Measurements from ENCODE around the gene DNASE1L2.
"Not testable (repeated sequence)": the region's sequence is repeated elsewhere in the genome, so short reads cannot be mapped to it uniquely, and the experiment has no call there.

The DNASE1L2 gene

GRCh38 chr16:2236337-2237101 is at the start of gene DNASE1L2:
Gene DNASE1L2 (plus strand): TSS chr16:2236444. CDS start chr16:2236817, 373 bp downstream.
- no peak for DNase-seq

GRCh38 chr16:2186505-2186904 is 49.7 kb upstream of the DNASE1L2 start:
- no peak for DNase-seq

DNA sequence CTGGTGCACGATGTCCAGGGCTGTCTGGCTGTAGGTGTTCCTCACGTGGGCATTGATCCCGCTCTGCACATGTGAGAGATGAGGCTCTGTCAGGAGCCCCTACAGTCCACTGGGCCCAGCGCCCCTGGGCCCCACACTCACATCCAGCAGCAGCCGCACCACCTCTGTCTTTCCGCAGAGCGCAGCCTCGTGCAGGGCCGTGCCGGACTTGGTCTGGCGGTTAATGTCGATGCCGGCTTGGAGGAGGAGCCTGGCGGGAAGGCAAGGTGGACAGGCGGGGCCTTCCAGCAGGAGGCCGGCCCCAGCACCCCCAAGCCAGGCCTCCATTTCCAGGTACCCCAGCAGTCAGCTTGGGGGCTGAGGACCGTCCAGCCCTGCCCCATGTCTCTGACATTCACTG is 49.0 kb upstream of the DNASE1L2 start:
- no peak for DNase-seq

DNA sequence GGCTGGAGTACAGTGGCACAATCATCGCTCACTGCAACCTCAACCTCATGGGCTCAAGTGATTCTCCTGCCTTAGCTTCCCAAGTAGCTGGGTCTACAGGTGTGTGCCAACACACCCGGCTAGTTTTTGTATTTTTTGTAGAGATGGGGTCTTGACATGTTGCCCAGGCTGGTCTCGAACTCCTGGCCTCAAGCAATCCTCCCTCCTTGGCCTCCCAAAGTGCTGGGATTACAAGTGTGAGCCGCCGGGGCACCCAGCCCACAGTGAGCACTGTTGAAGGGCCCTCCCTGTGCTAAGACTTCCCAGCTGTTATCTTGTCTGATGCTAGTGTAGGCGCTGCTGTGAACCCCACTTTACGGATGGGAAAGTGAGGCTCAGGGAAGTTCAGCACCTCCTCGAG is 47.8 kb upstream of the DNASE1L2 start:
- DNase-seq = no peak

DNA sequence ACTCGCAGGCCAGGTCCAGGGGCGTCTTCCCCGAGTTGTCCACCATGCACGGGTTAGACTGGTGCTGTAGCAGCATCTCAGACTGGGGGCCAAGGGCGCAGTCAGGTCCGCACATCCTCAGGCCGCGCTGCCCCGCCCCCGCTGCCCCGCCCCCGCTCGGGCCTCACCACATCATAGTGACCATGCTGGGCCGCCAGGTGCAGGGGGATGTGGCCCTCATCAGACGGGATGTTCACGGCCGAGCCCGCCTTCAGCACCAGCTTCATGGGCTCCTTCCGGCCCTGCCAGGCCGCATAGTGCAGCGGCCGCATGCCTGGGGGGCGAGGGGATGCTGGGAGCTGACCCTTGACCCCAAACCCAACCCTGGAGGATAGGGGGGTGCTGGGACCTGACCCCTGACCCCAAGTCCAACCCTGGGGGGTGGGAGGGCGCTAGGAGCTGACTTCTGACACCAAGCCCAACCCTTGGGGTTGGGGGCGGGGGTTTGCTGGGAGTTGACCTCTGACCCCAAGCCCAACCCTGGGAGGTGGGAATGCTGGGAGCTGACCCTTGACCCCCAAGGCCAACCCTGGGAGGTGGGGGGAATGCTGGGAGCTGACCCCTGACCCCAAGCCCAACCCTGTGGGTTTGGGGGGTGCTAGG is 46.9 kb upstream of the DNASE1L2 start:
- no peak for DNase-seq

DNA sequence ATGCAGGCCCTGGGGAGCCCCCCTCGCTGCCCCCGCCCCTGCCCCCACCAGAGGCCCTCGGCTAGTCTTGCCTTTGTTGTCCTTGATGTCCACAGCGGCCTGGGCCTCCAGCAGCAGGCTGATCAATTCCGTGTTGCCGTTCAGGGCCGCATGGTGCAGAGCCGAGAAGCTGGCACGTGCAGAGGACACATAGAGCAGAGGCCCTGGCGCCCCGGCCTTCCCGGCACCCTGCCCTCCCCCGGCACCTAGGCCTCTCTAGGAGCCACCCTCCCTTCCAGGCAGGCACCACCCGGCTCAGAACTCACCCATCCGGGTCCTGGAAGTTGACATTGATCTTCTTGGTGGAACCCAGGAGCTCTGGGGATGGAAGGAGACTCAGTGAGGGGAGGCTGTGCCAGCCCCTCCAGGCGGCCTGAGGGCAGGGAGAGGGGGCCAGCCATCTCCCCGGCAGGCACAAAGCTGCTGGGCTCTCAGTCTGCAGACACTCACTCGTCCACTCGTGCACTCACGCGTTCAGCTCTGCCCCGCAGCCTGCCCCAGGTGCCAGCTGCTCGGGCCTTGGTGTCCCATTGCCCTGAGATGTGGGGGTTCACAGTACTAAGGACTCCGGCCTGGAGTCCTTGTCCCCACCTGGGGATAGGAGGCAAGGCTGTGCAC is 46.1 kb upstream of the DNASE1L2 start:
- DNase-seq = no peak

DNA sequence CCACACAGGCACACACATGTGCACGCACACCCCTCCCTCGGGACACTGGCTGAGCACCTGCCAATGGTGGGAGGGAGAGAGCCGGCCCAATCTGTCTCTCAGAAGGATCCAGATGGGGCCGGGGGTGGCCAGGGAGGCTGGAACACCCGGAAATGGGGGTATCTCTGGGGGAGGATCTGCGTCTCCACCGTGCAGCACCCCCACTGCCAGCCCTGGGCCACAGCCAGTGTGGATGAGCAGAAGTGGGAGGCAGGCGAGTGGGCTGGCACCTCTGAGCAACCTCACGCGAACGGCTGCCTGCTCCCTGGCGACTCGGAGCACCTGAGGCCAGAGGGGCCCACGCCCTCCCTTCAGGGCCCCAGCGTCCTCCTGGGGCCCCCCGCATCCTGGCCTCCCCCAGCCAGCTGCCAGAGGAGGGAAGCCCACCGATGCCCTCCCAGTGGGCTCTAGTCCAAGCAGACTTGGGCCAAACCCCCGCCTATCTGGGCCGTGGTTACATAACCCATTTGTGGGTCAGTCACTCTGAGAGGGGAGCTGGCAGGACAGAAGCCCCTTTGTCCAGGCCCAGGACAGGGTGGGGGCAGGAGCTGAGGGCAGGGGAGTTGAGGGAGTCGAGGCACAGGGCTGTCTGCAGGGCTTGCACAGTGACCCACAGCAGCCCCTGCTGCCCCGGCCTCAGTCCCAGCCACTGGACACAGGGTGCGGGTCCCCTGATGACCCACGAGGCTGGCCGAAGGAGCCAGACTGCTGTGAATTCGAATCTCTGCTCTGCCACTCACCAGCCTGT is 45.4 kb upstream of the DNASE1L2 start:
- no peak for DNase-seq

DNA sequence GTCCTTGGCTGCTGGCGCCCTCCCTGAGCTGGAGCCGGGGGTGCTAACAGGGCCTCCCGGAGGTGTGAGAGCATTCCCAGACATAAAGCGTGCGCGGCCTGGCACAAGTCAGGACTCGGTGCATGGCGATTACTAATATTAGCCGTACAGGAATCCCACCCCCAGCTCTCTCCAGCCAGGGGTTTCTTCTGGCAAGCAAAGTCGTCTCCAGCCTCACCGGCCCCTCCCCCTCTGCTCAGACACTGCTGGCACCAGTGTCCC is 44.9 kb upstream of the DNASE1L2 start:
- DNase-seq = no peak

- DNase-seq = no peak
Measured at GRCh38 chr16:2194166-2194834, 41.9 kb upstream of the DNASE1L2 start.

- DNase-seq = peak; percentile 45
Measured at GRCh38 chr16:2194852-2195321, 41.4 kb upstream of the DNASE1L2 start.

DNA sequence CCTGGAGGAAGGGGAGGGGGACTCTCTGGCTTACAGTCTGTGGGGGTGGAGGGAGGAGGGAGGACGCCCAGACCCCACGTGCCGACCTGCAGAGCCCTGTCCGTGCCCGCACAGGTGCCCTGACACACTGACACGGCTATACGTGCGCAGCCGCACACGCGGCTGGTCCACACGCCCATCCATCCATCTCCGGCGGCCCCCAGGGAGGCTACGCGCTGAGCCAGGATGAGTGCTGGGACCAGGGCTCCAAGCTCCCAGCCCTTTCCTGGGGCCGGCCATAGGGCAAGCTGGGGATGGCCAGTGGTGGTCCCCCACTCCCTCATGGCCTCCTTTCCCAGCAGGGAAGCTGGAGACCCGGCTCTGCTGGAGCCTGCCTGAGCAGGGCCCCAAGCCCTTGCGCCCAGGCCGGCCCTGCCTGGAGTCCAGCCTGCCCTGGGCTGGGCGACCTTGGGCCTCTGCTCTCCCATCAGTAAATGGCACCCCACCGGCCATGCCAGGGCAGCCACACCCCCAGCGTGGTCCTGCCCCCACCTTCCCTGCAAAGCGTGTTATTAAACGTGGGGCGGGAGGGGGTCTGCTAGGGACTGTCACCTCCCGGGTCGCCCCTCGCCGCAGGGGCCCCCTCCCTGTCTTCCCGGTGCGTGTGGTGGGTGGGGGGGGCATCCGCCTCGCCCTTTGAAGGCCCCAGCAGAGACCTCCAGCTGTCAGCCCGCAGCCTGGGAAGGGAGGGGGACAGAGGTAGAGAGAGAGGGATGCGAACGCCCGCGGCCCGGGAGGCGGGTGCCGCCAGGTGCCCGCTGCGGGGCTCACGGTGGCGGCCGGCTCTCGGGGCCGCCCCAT is 40.7 kb upstream of the DNASE1L2 start:
- DNase-seq = no peak

- no peak for DNase-seq
Measured at GRCh38 chr16:2196162-2196980, 39.9 kb upstream of the DNASE1L2 start, which contains the start of gene CASKIN1. Gene CASKIN1 (minus strand): TSS chr16:2196605. CDS start chr16:2196432, 173 bp downstream.

GRCh38 chr16:2196981-2197511 is 39.2 kb upstream of the DNASE1L2 start:
- no peak for DNase-seq

GRCh38 chr16:2197765-2198164 is 38.5 kb upstream of the DNASE1L2 start:
- DNase-seq = no peak

GRCh38 chr16:2198283-2198682 is 38.0 kb upstream of the DNASE1L2 start:
- DNase-seq = no peak

DNA sequence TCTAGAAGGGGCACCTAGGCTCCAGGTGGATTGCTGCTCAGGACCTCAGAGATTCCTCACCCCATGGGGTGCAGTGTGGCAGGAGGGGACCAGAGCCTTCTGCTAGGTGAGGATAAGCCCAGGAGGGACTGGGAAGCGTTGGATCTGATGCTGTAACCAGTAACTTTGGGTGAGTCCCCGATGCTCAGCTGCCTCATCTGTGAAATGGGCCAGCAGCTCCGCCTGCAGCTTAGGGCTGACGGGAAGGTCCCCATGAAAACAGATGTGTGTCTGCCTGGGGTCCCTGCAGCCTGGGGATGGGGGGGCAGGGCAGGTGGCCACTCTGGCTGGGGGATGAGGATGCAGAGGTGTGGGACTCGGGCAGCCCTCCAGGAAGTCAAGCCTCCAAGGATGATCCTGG is 37.1 kb upstream of the DNASE1L2 start:
- no peak for DNase-seq

DNA sequence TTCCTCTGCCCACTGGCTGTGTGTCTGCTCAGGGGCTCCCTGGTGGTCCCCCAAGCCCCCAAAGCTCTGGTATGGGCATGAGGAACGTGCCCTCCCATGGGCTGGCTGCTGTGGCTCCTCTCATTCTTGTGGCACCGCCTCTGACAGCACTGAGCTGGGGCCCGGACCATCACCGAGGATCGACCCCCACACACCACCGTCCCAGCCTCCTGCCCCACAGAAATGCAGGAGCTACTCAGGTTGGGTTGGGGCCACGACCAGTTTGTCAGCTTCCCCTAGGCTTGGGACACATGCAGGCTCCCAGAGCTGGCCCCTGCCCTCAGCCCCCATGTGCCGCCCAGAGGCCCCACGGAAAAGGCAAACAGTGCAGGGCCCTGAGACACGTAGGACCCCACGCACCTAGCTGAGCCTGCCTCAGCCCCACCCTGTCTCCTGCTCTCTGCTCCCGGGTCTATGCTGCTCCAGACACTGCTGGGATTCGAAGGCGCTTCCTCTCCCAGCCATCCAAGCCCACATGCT is 36.6 kb upstream of the DNASE1L2 start:
- no peak for DNase-seq

- no peak for DNase-seq
Measured at GRCh38 chr16:2200313-2200712, 35.9 kb upstream of the DNASE1L2 start.

GRCh38 chr16:2203119-2203688 is 33.0 kb upstream of the DNASE1L2 start:
- not testable (repeated sequence) for DNase-seq

Measured in stimulated activated CD4-positive, alpha-beta T cell treated with anti-CD3 and anti-CD28 coated beads, Interleukin-1b, Interleukin-23, amount 100 ng/mL, for 48 hours (primary cell).